A549 treated with CORT108297 at 1 μM for 4 hours (cell line): ENCODE measurements around the gene CRK. TPM values are rescaled to one million over a fixed set of nuclear protein-coding genes. Genes with fewer than 3 reads are reported as not detected.

Source experiments
- total RNA-seq: library from RNA; stranded (reverse); fragments of 200-300 nt; extraction: Qiagen RNA extraction; gene quantifications from 5 replicates; pipeline ENCODE4 v1.2.3, GENCODE V29; 2022

CRK gene
- total RNA-seq: 73.4 to 90.5 TPM (median 78.2 TPM) in 5 replicates

DNA sequence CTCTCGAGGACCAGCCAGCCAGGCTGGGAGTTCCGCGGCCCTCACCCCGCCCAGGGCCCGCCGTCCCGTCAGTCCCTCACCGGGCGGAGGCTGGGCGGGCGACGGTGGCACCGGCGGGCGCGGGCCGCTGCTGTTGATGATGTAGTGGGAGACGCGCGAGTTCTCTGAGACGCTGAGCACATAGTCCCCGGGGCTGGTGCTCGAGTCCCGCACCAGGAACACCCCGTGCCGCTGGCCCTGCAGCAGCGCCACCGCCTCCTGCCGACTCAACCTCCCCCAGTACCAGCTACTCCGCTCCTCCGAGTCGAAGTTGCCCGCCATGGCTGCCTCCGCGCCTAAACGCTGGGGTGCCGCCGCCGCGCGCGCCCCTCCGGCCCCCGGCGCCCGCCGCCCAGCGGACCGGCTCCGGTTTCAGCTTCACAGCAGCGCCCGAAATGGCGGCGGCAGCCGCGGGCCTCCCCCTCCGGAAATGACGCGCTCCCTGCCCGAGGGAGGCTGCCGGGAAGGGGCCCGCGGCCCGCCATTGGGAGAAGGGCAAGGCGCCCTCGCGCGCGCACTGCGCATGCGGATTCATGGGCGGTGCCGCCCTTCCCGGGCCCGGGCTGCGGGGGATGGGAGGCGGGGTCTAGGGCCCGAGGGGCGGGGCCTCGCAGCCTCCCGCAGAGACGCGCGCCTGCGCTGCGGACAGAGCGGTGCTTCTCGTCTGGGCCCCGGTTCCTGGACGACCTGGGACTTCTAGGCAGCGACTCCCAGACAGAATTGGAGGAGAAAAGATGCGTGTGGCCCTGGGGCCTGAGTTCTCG, at the start of gene CRK:
TSS of gene CRK (minus strand) at position 436 of the 803 bp plus-strand sequence. CDS start at position 321, 115 bp downstream.

DNA sequence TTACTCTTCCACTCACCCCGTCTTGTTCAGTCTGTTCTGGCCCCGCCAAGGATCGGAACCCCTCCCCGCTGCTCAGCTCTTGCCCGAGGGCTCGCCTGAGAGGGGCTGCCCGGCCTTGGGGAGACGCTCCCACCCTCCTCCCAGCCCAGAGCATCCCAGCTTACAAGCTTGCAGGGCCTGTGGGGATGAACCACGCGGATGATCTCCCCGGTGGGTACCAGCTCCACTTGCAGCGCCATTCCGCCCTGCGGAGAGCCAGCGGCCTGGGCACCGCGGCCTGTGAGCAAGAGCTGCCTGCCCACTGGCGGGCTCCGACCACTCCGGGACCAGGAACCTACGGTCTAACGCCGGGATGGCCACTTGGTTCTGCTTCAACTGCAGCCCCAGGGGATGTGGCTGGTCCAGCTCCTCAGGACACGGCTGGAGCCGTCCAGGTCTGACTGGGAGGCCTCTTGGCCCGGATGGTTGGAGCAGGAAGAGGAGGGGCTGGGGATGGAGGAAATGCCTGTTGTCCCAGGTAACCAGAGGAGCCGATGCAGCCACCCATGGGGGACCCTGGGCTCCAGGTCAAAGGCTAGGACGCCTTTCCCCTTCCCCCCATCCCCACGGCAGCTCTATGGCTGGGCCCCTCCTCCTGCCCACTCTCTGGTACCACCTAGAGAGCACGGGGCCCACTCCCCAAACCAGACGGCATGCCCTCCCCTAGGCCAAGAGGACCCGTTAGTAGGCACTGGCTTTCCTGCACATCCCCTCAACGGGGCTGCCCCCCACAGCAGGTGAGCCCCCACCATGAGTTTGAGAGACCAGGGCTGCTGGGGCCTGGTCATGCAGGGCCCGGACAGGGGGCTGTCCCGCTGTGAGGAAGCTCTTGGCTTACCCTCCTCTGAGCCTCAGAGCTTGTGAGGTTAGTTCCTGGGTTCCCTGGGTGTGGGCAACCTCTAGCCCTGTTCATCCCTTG, 36.5 kb upstream of the CRK start, which contains the start of gene MYO1C:
TSS of gene MYO1C (minus strand) at position 438 of the 958 bp plus-strand sequence. CDS start at position 239, 199 bp downstream.

DNA sequence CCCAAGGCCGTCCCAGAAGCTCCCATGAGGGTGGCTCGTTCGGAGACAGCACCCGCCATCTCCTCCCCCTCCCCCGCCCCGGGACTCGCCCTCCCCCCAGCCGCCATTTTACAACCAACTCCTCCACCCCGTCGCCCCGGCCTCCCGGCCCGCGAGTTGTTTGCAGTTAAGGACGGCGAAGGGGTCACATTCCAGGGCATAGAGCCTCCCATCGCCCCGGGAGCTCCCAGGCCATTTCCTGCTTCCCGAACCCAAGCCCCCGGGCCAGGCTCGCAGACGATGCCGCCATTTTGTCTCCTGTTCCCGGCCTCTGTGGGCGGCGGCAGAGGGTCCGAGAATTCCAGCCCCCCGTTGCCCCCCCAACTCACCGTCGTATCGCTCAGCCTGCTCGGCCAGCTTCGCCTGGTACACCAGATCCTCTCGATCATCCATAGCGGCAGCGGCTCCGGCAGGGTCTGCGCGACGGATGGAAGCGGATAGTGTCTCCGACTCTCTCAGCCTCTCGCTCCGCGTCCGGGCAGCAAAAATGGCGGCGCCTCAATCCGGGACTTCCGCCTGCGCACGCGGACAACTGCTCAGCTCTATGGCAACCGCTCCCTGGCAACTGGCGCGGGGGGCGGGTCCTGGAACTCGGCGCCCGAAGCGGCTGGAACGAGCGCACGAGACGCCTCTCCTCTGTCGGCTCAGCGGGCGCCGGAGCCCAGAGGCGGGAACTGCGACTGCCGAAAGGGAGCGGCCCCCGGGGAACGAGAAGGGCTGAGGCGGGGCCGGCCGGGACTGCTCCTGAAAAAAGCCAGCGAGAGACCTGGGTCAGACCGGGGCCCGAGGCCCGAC, 56.1 kb downstream of the CRK start, which contains the start of gene YWHAE:
TSS of gene YWHAE (minus strand) at position 544 of the 834 bp plus-strand sequence. CDS start at position 432, 112 bp downstream.

Other genes starting within 250 kb of the CRK start
- gene BHLHA9, start 185.8 kb downstream of the CRK start, total RNA-seq: not detected in 5 replicates
- gene TRARG1, start 176.6 kb downstream of the CRK start, total RNA-seq: not detected in 5 replicates
- 530 to 1,140 TPM (median 537 TPM) in 5 replicates for gene YWHAE, start 56.0 kb downstream of the CRK start, total RNA-seq
- gene MYO1C, start 36.5 kb upstream of the CRK start, total RNA-seq: 116 to 143 TPM (median 139 TPM) in 5 replicates
- 23.6 to 26.6 TPM (median 24.4 TPM) in 5 replicates for gene INPP5K, start 60.4 kb upstream of the CRK start, total RNA-seq
- 57.9 to 69.0 TPM (median 61.1 TPM) in 5 replicates for gene PITPNA, start 106.6 kb upstream of the CRK start, total RNA-seq
- 3.9 to 7.9 TPM (median 7.2 TPM) in 5 replicates for gene SLC43A2, start 172.6 kb upstream of the CRK start, total RNA-seq
- gene SCARF1, start 189.5 kb upstream of the CRK start, total RNA-seq: 0.32 to 0.47 TPM (median 0.35 TPM) in 5 replicates
- gene RILP, start 193.6 kb upstream of the CRK start, total RNA-seq: 13.3 to 21.6 TPM (median 18.0 TPM) in 5 replicates
- gene PRPF8, start 228.6 kb upstream of the CRK start, total RNA-seq: 257 to 272 TPM (median 260 TPM) in 5 replicates